ENCODE results near the gene IL1RAPL2.

DNA sequence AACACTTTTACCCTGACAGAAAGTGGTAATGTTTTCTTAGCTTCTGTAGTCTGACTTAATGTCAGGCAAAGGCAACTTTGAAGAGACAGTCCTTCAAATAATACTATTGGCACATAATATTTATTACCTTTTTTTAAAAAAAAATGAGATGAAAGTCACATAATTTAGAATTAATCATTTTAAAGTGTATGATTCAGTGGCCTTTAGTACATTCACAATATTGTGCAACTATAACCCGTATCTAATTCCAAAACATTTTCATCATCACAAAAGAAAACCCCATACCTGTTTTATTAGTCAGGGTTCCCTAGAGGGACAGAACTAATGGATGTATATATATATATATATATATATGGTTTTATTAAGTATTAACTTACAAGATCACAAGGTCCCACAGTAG is 749.2 kb downstream of the IL1RAPL2 start:
- TF ChIP-seq CBX5 (IDR thresholded peaks at IDR 0.05; ENCODE audit: low read depth) (no peak), CREM (IDR thresholded peaks at IDR 0.05; ENCODE audit: low read depth) (no peak), EP300 (IDR thresholded peaks at IDR 0.05; ENCODE audit: borderline replicate concordance in 1 of 2, control insufficient read depth in 1 of 2, low read depth in 2 of 2, low read length in 2 of 2) (no peak), GABPA (IDR thresholded peaks at IDR 0.05; ENCODE audit: low read depth) (no peak), CTCF (IDR thresholded peaks at IDR 0.05 in 2 of 3, conservative IDR thresholded peaks at IDR 0.05 in 1 of 3; ENCODE audit: control insufficient read depth in 2 of 3, extremely low read depth in 1 of 3, insufficient read depth in 1 of 3, low read depth in 3 of 3, low read length in 3 of 3) (no peak), POLR2A (IDR thresholded peaks at IDR 0.05; ENCODE audit: low read depth, low read length) (no peak), EZH2 (IDR thresholded peaks at IDR 0.05; ENCODE audit: borderline replicate concordance, control insufficient read depth, low read depth, low read length) (no peak), USF1 (IDR thresholded peaks at IDR 0.05; ENCODE audit: borderline replicate concordance, extremely low read length, insufficient read depth, low read depth, low read length) (no peak), FOS (IDR thresholded peaks at IDR 0.05; ENCODE audit: borderline replicate concordance, extremely low read depth, insufficient read length) (no peak), TAF1 (IDR thresholded peaks at IDR 0.05; ENCODE audit: borderline replicate concordance, low read depth, low read length) (no peak), ZBTB33 (IDR thresholded peaks at IDR 0.05) (no peak), ESRRA (IDR thresholded peaks at IDR 0.05; ENCODE audit: low read length) (no peak), JUND (IDR thresholded peaks at IDR 0.05; ENCODE audit: low read depth, low read length) (no peak), HDAC6 (IDR thresholded peaks at IDR 0.05; ENCODE audit: unreplicated experiment) (no peak)
